Calu3 (cell line): ENCODE results near the gene SREBF2. TPM values are rescaled to one million over a fixed set of nuclear protein-coding genes. Genes with fewer than 3 reads are reported as not detected.
A peak's percentile ranks its signal among the peaks of the same experiment; 100 is the strongest.

Experiments
- BruUV-seq: library from RNA; stranded (reverse); fragments of 400-500 nt; replicated peaks from 2 replicates; lab custom pipeline; 2021; lab: Mats Ljungman, UMichigan
- CTCF ChIA-PET: fragments of 300-600 bp; sonication (Branson Sonifier 250); formaldehyde crosslinking; loops from one replicate; lab custom pipeline; 2022; ENCODE audit warnings: antibody characterized with exemption; lab: Charles Lee
- DNase-seq: peaks from one replicate; pipeline ENCODE4 v3.0.0; 2022
- H3K27ac Mint-ChIP-seq: one replicate; pipeline ENCODE4 v1.8.0; 2022; ENCODE audit warnings: mixed read lengths; ENCODE audit not compliant: unreplicated experiment
- H3K27me3 Mint-ChIP-seq: one replicate; pipeline ENCODE4 v1.8.0; 2022; ENCODE audit warnings: mixed read lengths; ENCODE audit not compliant: unreplicated experiment
- H3K36me3 Mint-ChIP-seq: one replicate; pipeline ENCODE4 v1.8.0; 2022; ENCODE audit warnings: mild to moderate bottlenecking, moderate library complexity, mixed read lengths; ENCODE audit not compliant: insufficient read depth, unreplicated experiment
- H3K4me1 Mint-ChIP-seq: one replicate; pipeline ENCODE4 v1.8.0; 2022; ENCODE audit warnings: mild to moderate bottlenecking, low read depth, mixed read lengths; ENCODE audit not compliant: unreplicated experiment
- H3K4me3 Mint-ChIP-seq: one replicate; pipeline ENCODE4 v1.8.0; 2022; ENCODE audit warnings: mild to moderate bottlenecking, low read depth, moderate library complexity, mixed read lengths; ENCODE audit not compliant: unreplicated experiment
- H3K9me3 Mint-ChIP-seq: one replicate; pipeline ENCODE4 v1.8.0; 2022; ENCODE audit warnings: low read depth, mixed read lengths; ENCODE audit not compliant: unreplicated experiment
- CTCF ChIP-seq: fragments of 200-600 bp; IDR thresholded peaks from one replicate; pipeline ENCODE4 v1.8.0; 2022; ENCODE audit warnings: antibody characterized with exemption; ENCODE audit not compliant: unreplicated experiment
- intact Hi-C: fragments of 100-400 bp; cut with micrococcal nuclease; formaldehyde crosslinking; loops from one replicate; pipeline ENCODE4 v1.10.0; 2022; ENCODE audit not compliant: unreplicated experiment
- total RNA-seq: library from RNA; stranded (reverse); gene quantifications from 2 replicates; pipeline ENCODE4 v1.2.3, GENCODE V29; 2022

Gene SREBF2
- total RNA-seq, 1 experiment from 2014 or later: 159 TPM

- H3K4me3 Mint-ChIP-seq: peak overlapping the region; percentile 4
- peak; percentile 52 for DNase-seq
These were observed 107.3 kb downstream of the SREBF2 start for GRCh38 chr22:41939981-41940831.

GRCh38 chr22:41940832-41941765 is 108.2 kb downstream of the SREBF2 start:
- peaks cover 57% of the 10 kb centered on the region for H3K4me1 Mint-ChIP-seq
- no peaks in the 10 kb centered on the region for H3K9me3 Mint-ChIP-seq
- peaks cover 74% of the 10 kb centered on the region for H3K36me3 Mint-ChIP-seq
- H3K4me3 Mint-ChIP-seq: peak overlapping the region; percentile 4
- CTCF ChIA-PET: interaction anchor here (0.5 to 2.5 kb wide), 16 partner anchors 14 to 360 kb away, joined by 3 to 25 read pairs (median 4); partner anchors contain the start of gene CCDC134
- peak overlapping the region; percentile 96 for H3K27ac Mint-ChIP-seq
- DNase-seq: peak; percentile 88
- TF ChIP-seq CTCF: peak; percentile 78
- no TSS peak for BruUV-seq
- intact Hi-C loops: loop anchor here (1.0 kb wide), 3 partner anchors 119 to 244 kb away; no protein-coding TSS in a partner anchor
- H3K27me3 Mint-ChIP-seq: no peaks in the 10 kb centered on the region

More at GRCh38 chr22:41939981-41940831, 107.3 kb downstream of the SREBF2 start:
- peaks cover 70% of the 10 kb centered on the region for H3K36me3 Mint-ChIP-seq
- peak overlapping the region; percentile 96 for H3K27ac Mint-ChIP-seq
- peaks cover 48% of the 10 kb centered on the region for H3K4me1 Mint-ChIP-seq
- no peaks in the 10 kb centered on the region for H3K9me3 Mint-ChIP-seq
- CTCF ChIA-PET: interaction anchor here (0.6 to 2.5 kb wide), 9 partner anchors 15 to 1452 kb away, joined by 3 to 25 read pairs (median 5); partner anchors contain the start of gene CCDC134
- BruUV-seq: no TSS peak
- no peak for TF ChIP-seq CTCF
- intact Hi-C loops: no loop called here
- no peaks in the 10 kb centered on the region for H3K27me3 Mint-ChIP-seq

- Mint-ChIP-seq H3K9me3 (no peaks in the 10 kb centered on the region), H3K4me3 (peak overlapping the region; percentile 23), H3K27ac (no peak overlapping the region), H3K36me3 (peaks cover 81% of the 10 kb centered on the region), H3K4me1 (peaks cover 70% of the 10 kb centered on the region), H3K27me3 (no peaks in the 10 kb centered on the region)
- CTCF ChIA-PET: interaction anchor here (1.0 kb wide), 1 partner anchor 197 kb away, joined by 3 read pairs; no protein-coding TSS in a partner anchor
- DNase-seq: no peak
- intact Hi-C loops: no loop called here
- no peak for TF ChIP-seq CTCF
- BruUV-seq: no TSS peak
These were observed 110.8 kb downstream of the SREBF2 start for GRCh38 chr22:41943661-41944209.
